BJ (cell line): Measurements from ENCODE around the gene CD4. TPM values are rescaled to one million over a fixed set of nuclear protein-coding genes. Genes with fewer than 3 reads are reported as not detected.

ENCODE experiments used
- CTCF ChIA-PET: fragments of 350-600 bp; formaldehyde crosslinking; extraction: SDS; loops from one replicate; lab custom pipeline; 2021; ENCODE audit warnings: antibody characterized with exemption, inconsistent platforms; lab: Yijun Ruan, JAX
- POLR2A ChIA-PET: fragments of 300-600 bp; sonication (Branson Sonifier 250); formaldehyde crosslinking; extraction: SDS; loops from one replicate; lab custom pipeline; 2021; ENCODE audit warnings: antibody characterized with exemption; lab: Charles Lee
- DNase-seq: peaks from one replicate; pipeline ENCODE4 v3.0.0-alpha.2; 2011; ENCODE audit warnings: low read depth
- H3K27me3 ChIP-seq: 2 replicates; pipeline ENCODE4 v1.6.0; 2011; ENCODE audit warnings: low read length; ENCODE audit not compliant: control insufficient read depth, insufficient read depth
- H3K36me3 ChIP-seq: 2 replicates; pipeline ENCODE4 v1.5.1; 2011; ENCODE audit warnings: low read length; ENCODE audit not compliant: control insufficient read depth, insufficient read depth
- H3K4me3 ChIP-seq: 2 replicates; pipeline ENCODE4 v1.5.1; 2011; ENCODE audit warnings: low read depth, mild to moderate bottlenecking, control low read depth, low read length
- CTCF ChIP-seq: IDR thresholded peaks from 2 replicates; pipeline ENCODE4 v1.5.1; 2011; ENCODE audit warnings: low read depth, mild to moderate bottlenecking, control low read depth, inconsistent platforms, low read length, moderate library complexity; ENCODE audit not compliant: insufficient read depth
- polyA plus RNA-seq: library from polyadenylated mRNA; depleted of rRNA; stranded (reverse); fragments of >200 nt; gene quantifications from 2 replicates; pipeline ENCODE4 v1.2.3, GENCODE V29; 2011

The CD4 gene
- polyA plus RNA-seq, 1 experiment = 0.42 TPM

GRCh38 chr12:6824901-6825381 lies 35.6 kb downstream of the CD4 start:
- POLR2A ChIA-PET = interaction anchor here (0.9 kb wide), 1 partner anchor 136 kb away, joined by 3 read pairs; the partner anchor contains the start of gene ZNF384
- H3K36me3 ChIP-seq = no peaks in the 10 kb centered on the region; the same call in none of the 2 replicates
- no peak for DNase-seq
- CTCF ChIA-PET = interaction anchor here (0.6 to 12.9 kb wide), 27 partner anchors 8 to 318 kb away, joined by 3 to 92 read pairs (median 4); partner anchors contain the start of genes CDCA3, COPS7A, GNB3 and MLF2
- H3K4me3 ChIP-seq = peak overlapping the region; percentile 32; the same call in 1 of the 2 replicates
- peaks cover 3% of the 10 kb centered on the region; the same call in 1 of the 2 replicates for H3K27me3 ChIP-seq
- no peak for TF ChIP-seq CTCF

GRCh38 chr12:6825398-6826124 lies 36.2 kb downstream of the CD4 start:
- Histone ChIP-seq H3K36me3 (no peaks in the 10 kb centered on the region; the same call in none of the 2 replicates), H3K27me3 (peaks cover 3% of the 10 kb centered on the region; the same call in 1 of the 2 replicates), H3K4me3 (peak overlapping the region; percentile 32)
- CTCF ChIA-PET = interaction anchor here (0.5 to 12.9 kb wide), 34 partner anchors 9 to 241 kb away, joined by 3 to 92 read pairs (median 4); partner anchors contain the start of genes CDCA3, COPS7A, GNB3 and MLF2
- POLR2A ChIA-PET = no interaction called here
- no peak for DNase-seq
- peak; percentile 97 for TF ChIP-seq CTCF

- no peak for DNase-seq
- ChIA-PET POLR2A (no interaction called here), CTCF (interaction anchor here (0.5 to 12.9 kb wide), 21 partner anchors 8 to 241 kb away, joined by 3 to 92 read pairs (median 5); partner anchors contain the start of genes CDCA3, GNB3, MLF2 and PTMS)
- Histone ChIP-seq H3K4me3 (no peak overlapping the region), H3K27me3 (peaks cover 3% of the 10 kb centered on the region; the same call in 1 of the 2 replicates), H3K36me3 (peaks cover 5% of the 10 kb centered on the region)
- no peak for TF ChIP-seq CTCF
These were observed 36.9 kb downstream of the CD4 start for GRCh38 chr12:6826125-6826733.

- H3K27me3 ChIP-seq = peaks cover 3% of the 10 kb centered on the region; the same call in 1 of the 2 replicates
- POLR2A ChIA-PET = interaction anchor here (0.6 kb wide), 1 partner anchor 40 kb away, joined by 8 read pairs; no protein-coding TSS in a partner anchor
- H3K4me3 ChIP-seq = no peak overlapping the region
- CTCF ChIA-PET = interaction anchor here (0.8 to 12.9 kb wide), 12 partner anchors 21 to 102 kb away, joined by 3 to 92 read pairs (median 6); partner anchors contain the start of genes CDCA3, MLF2, PTMS and SPSB2
- no peak for TF ChIP-seq CTCF
- H3K36me3 ChIP-seq = peaks cover 11% of the 10 kb centered on the region
- no peak for DNase-seq
These were observed 37.6 kb downstream of the CD4 start for GRCh38 chr12:6826734-6827436.
